ENCODE measurements around the gene VTI1A. TPM values are rescaled to one million over a fixed set of nuclear protein-coding genes. Genes with fewer than 3 reads are reported as not detected.

Gene VTI1A
- total RNA-seq, 1 donor from 2014 or later, result 29.7 TPM

- Histone ChIP-seq H3K36me3 (no peaks in the 10 kb centered on the region), H3K4me3 (no peak overlapping the region), H3K9me3 (no peaks in the 10 kb centered on the region), H3K27me3 (no peaks in the 10 kb centered on the region), H3K4me1 (no peaks in the 10 kb centered on the region), H3K27ac (no peak overlapping the region)
- no peak for ATAC-seq
- DNase-seq, result no peak
- intact Hi-C loops (cut with DNase I), result no loop called here
- TF ChIP-seq CTCF (IDR thresholded peaks at IDR 0.05), result no peak
These were observed 61.0 kb downstream of the VTI1A start for GRCh38 chr10:112507988-112508387.

- intact Hi-C loops (cut with DNase I), result no loop called here
- TF ChIP-seq CTCF (IDR thresholded peaks at IDR 0.05), result no peak
These were observed 62.7 kb downstream of the VTI1A start for GRCh38 chr10:112509558-112510291.

DNA sequence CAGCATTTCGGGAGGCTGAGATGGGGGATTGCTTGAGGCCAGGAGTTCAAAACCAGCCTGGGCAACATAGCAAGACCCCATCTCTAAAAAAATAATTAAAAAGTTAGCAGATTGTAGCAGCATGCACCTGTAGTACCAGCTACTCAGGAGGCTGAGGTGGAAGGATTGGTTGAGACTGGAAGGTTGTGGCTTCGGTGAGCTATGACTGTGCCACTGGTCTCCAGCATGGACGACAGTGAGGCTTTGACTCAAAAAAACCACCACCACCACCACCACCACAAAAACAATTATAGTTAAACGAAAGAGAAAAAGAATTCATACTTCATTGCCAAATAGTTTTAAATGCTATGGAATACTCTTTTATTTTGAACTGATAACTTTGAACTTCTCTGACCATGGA, 63.4 kb downstream of the VTI1A start:
- H3K4me3 ChIP-seq, result no peak overlapping the region
- no peaks in the 10 kb centered on the region for H3K4me1 ChIP-seq
- DNase-seq (no peak), ATAC-seq (no peak)
- H3K27ac ChIP-seq, result no peak overlapping the region
- intact Hi-C loops (cut with DNase I), result no loop called here
- no peak for TF ChIP-seq CTCF (IDR thresholded peaks at IDR 0.05)
- no peaks in the 10 kb centered on the region for H3K36me3 ChIP-seq
- H3K9me3 ChIP-seq, result no peaks in the 10 kb centered on the region
- no peaks in the 10 kb centered on the region for H3K27me3 ChIP-seq

More at GRCh38 chr10:112509558-112510291, 62.7 kb downstream of the VTI1A start:
- no peak for DNase-seq
- no peak for ATAC-seq
- H3K27ac ChIP-seq, result no peak overlapping the region
- no peaks in the 10 kb centered on the region for H3K36me3 ChIP-seq
- no peaks in the 10 kb centered on the region for H3K4me1 ChIP-seq
- H3K9me3 ChIP-seq, result no peaks in the 10 kb centered on the region
- no peaks in the 10 kb centered on the region for H3K27me3 ChIP-seq
- no peak overlapping the region for H3K4me3 ChIP-seq

- intact Hi-C loops (cut with DNase I), result no loop called here
- no peak overlapping the region for H3K27ac ChIP-seq
- no peaks in the 10 kb centered on the region for H3K4me1 ChIP-seq
- no peaks in the 10 kb centered on the region for H3K9me3 ChIP-seq
- no peak overlapping the region for H3K4me3 ChIP-seq
- no peak for TF ChIP-seq CTCF (IDR thresholded peaks at IDR 0.05)
- ATAC-seq (no peak), DNase-seq (no peak)
- H3K36me3 ChIP-seq, result no peaks in the 10 kb centered on the region
- no peaks in the 10 kb centered on the region for H3K27me3 ChIP-seq
These were observed 65.3 kb downstream of the VTI1A start for GRCh38 chr10:112512294-112512693.

GRCh38 chr10:112515126-112515525, 68.1 kb downstream of the VTI1A start:
- ATAC-seq (no peak), DNase-seq (no peak)
- H3K27ac ChIP-seq, result no peak overlapping the region
- no peaks in the 10 kb centered on the region for H3K9me3 ChIP-seq
- TF ChIP-seq CTCF (IDR thresholded peaks at IDR 0.05), result no peak
- H3K36me3 ChIP-seq, result no peaks in the 10 kb centered on the region
- H3K4me1 ChIP-seq, result peaks cover 2% of the 10 kb centered on the region
- no peak overlapping the region for H3K4me3 ChIP-seq
- H3K27me3 ChIP-seq, result no peaks in the 10 kb centered on the region
- intact Hi-C loops (cut with DNase I), result no loop called here

Measured in upper lobe of right lung (tissue), 1 donor.